HepG2 (cell line): Measurements from ENCODE around the gene SLC38A1. TPM values are rescaled to one million over a fixed set of nuclear protein-coding genes. Genes with fewer than 3 reads are reported as not detected.
A peak's percentile ranks its signal among the peaks of the same experiment; 100 is the strongest.

ENCODE experiments used
- ASH2L ChIP-seq: fragments of 300-600, 200-600 bp; sonication (generic); IDR thresholded peaks from 2 replicates; pipeline ENCODE4 v1.7.0; 2017; ENCODE audit warnings: low read depth, mild to moderate bottlenecking, moderate library complexity, mixed read lengths, low read length; ENCODE audit not compliant: insufficient read length
- JUN ChIP-seq: sonication (generic); formaldehyde crosslinking; IDR thresholded peaks from 2 replicates; pipeline ENCODE4 v1.4.0; 2020; ENCODE audit warnings: mild to moderate bottlenecking, missing genetic modification reagents
- MATR3 ChIP-seq: sonication (generic); formaldehyde crosslinking; IDR thresholded peaks from 2 replicates; pipeline ENCODE4 v1.4.0; 2020; ENCODE audit warnings: missing genetic modification reagents
- PHF20 ChIP-seq: sonication (generic); formaldehyde crosslinking; IDR thresholded peaks from 2 replicates; pipeline ENCODE4 v1.5.0; 2020; ENCODE audit warnings: mild to moderate bottlenecking, missing genetic modification reagents
- PITX1 ChIP-seq: sonication (generic); formaldehyde crosslinking; IDR thresholded peaks from 2 replicates; pipeline ENCODE4 v1.5.1; 2020; ENCODE audit warnings: mild to moderate bottlenecking, missing genetic modification reagents
- SMARCC2 ChIP-seq: fragments of 450-650 bp; IDR thresholded peaks from 2 replicates; pipeline ENCODE4 v1.6.1; 2017; ENCODE audit warnings: antibody characterized with exemption, mild to moderate bottlenecking
- SP2 ChIP-seq: sonication (generic); formaldehyde crosslinking; IDR thresholded peaks from 2 replicates; pipeline ENCODE4 v1.5.1; 2020; ENCODE audit warnings: mild to moderate bottlenecking, missing genetic modification reagents
- TBX2 ChIP-seq: sonication (generic); formaldehyde crosslinking; IDR thresholded peaks from 2 replicates; pipeline ENCODE4 v1.5.0; 2020; ENCODE audit warnings: missing genetic modification reagents, mild to moderate bottlenecking, borderline replicate concordance
- TCF12 ChIP-seq, 2 experiments: fragments of 450-650 bp in 1 of 2; sonication (generic) in 1 of 2; formaldehyde crosslinking in 1 of 2; IDR thresholded peaks; 2 replicates each; pipeline versions ENCODE4 v1.6.1 to v1.8.0; 2017 to 2022; ENCODE audit warnings: antibody characterized with exemption in 1 of 2, mild to moderate bottlenecking in 1 of 2, missing genetic modification reagents in 1 of 2, moderate library complexity in 1 of 2
- TRIM24 ChIP-seq: sonication (generic); formaldehyde crosslinking; IDR thresholded peaks from 2 replicates; pipeline ENCODE4 v1.8.0; 2022; ENCODE audit warnings: mild to moderate bottlenecking, missing genetic modification reagents
- ZBTB3 ChIP-seq: sonication (generic); formaldehyde crosslinking; IDR thresholded peaks from 2 replicates; pipeline ENCODE4 v1.4.0; 2020; ENCODE audit warnings: low read depth, mild to moderate bottlenecking, moderate library complexity, missing genetic modification reagents, borderline replicate concordance
- ZNF33B ChIP-seq: sonication (generic); formaldehyde crosslinking; IDR thresholded peaks from 2 replicates; pipeline ENCODE4 v1.5.1; 2020; ENCODE audit warnings: mild to moderate bottlenecking, missing genetic modification reagents
- ZNF749 ChIP-seq: sonication (generic); formaldehyde crosslinking; IDR thresholded peaks from 2 replicates; pipeline ENCODE4 v1.8.0; 2022; ENCODE audit warnings: mild to moderate bottlenecking, missing genetic modification reagents, moderate library complexity, borderline replicate concordance
- ZNF816 ChIP-seq: sonication (generic); formaldehyde crosslinking; IDR thresholded peaks from 2 replicates; pipeline ENCODE4 v1.8.0; 2022; ENCODE audit warnings: missing genetic modification reagents, mild to moderate bottlenecking, borderline replicate concordance
- polyA plus RNA-seq, 8 experiments: library from polyadenylated mRNA; depleted of rRNA in 3 of 8; stranded (reverse) in 7 of 8; unstranded in 1 of 8; fragments of >200 nt; fragmentation: Illumina TruSeq in 4 of 8; extraction: Trizol in 4 of 8; gene quantifications; 2 replicates each; pipeline versions ENCODE4 v1.2.1 to v1.2.3, GENCODE V29; 2011 to 2016; ENCODE audit warnings: low read depth in 4 of 8, missing spikeins in 1 of 8, mixed read lengths in 1 of 8; ENCODE audit not compliant: insufficient read depth in 1 of 8
- total RNA-seq, 5 experiments: library from RNA; depleted of rRNA; stranded (reverse); fragments of >200 nt; fragmentation: Illumina TruSeq; extraction: Trizol; gene quantifications; 2 replicates each; pipeline ENCODE4 v1.2.3, GENCODE V29; 2016; ENCODE audit warnings: low read depth in 1 of 5
- TF ChIP-seq, protein P1 (sequence below): sonication (generic); formaldehyde crosslinking; IDR thresholded peaks from 2 replicates; pipeline ENCODE4 v1.4.0; 2020; ENCODE audit warnings: missing genetic modification reagents
- TF ChIP-seq, protein P2 (sequence below): IDR thresholded peaks from 2 replicates; pipeline ENCODE4 v1.6.1; 2018; ENCODE audit warnings: missing genetic modification reagents, mild to moderate bottlenecking, missing compliant biosample characterization
- TF ChIP-seq, protein P3 (sequence below): sonication (generic); formaldehyde crosslinking; IDR thresholded peaks from 2 replicates; pipeline ENCODE4 v1.9.0; 2021; ENCODE audit warnings: missing genetic modification reagents, borderline replicate concordance
- TF ChIP-seq, protein P4 (sequence below): sonication (generic); formaldehyde crosslinking; IDR thresholded peaks from 2 replicates; pipeline ENCODE4 v1.4.0; 2020; ENCODE audit warnings: mild to moderate bottlenecking, missing genetic modification reagents
- TF ChIP-seq, protein P5 (sequence below): sonication (generic); formaldehyde crosslinking; IDR thresholded peaks from 2 replicates; pipeline ENCODE4 v1.5.0; 2020; ENCODE audit warnings: missing genetic modification reagents

SLC38A1 gene
- total and polyA plus RNA-seq, 2 of the 13 experiments (the other 11 are each of a cell fraction or from before 2014, with no cell fraction given): 47.0 to 50.6 TPM

DNA sequence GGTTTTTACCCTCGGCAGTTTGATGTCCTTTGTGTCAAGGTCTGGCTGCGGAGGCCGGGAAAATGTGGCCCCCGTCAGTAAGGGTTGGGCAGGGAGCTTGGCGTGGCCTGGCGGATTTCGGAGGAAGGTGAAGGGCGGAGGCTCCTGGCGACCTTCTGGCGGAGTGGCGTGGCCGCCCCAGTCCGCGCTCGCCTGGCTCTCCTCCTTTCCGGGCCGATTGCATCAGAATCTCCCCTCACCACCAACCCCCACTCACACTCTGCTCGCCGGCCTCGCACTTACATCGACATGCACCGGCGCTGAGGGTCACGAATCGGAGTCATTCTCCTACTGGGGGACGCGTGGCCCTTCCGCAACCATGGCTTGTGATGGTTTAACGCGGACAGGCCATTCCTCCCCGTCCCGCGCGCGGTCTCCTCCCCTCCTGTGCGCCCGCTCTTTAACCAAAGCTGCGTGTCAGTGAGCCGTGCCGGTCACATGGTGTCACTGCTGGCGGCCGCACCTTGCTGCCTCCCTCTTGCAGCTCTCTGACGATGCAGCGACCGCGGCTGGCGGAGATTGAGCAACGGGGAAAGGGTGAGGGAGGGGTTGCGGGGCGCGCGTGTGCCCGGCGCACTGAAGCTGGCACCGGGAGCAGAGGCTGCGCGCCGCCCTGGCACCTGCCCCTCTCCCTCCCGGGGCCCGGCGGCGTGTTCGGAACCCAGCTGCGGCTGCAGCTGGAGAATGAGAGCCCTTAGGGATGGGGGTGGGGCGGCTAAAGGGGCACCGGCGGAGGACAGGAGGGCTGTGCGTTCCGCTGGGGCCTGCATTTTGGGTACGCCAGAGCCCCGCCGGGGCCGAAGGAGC, at the start of gene SLC38A1 (continued):
- no peak for TF ChIP-seq SP2 (CRISPR knock-in tag)
- TF ChIP-seq, protein P1, sequence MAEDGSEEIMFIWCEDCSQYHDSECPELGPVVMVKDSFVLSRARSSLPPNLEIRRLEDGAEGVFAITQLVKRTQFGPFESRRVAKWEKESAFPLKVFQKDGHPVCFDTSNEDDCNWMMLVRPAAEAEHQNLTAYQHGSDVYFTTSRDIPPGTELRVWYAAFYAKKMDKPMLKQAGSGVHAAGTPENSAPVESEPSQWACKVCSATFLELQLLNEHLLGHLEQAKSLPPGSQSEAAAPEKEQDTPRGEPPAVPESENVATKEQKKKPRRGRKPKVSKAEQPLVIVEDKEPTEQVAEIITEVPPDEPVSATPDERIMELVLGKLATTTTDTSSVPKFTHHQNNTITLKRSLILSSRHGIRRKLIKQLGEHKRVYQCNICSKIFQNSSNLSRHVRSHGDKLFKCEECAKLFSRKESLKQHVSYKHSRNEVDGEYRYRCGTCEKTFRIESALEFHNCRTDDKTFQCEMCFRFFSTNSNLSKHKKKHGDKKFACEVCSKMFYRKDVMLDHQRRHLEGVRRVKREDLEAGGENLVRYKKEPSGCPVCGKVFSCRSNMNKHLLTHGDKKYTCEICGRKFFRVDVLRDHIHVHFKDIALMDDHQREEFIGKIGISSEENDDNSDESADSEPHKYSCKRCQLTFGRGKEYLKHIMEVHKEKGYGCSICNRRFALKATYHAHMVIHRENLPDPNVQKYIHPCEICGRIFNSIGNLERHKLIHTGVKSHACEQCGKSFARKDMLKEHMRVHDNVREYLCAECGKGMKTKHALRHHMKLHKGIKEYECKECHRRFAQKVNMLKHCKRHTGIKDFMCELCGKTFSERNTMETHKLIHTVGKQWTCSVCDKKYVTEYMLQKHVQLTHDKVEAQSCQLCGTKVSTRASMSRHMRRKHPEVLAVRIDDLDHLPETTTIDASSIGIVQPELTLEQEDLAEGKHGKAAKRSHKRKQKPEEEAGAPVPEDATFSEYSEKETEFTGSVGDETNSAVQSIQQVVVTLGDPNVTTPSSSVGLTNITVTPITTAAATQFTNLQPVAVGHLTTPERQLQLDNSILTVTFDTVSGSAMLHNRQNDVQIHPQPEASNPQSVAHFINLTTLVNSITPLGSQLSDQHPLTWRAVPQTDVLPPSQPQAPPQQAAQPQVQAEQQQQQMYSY (CRISPR knock-in tag): peak; percentile 64
- TF ChIP-seq ZNF33B (CRISPR knock-in tag): peak; percentile 94
- TF ChIP-seq PITX1 (CRISPR knock-in tag): peak; percentile 81
- TF ChIP-seq PHF20 (CRISPR knock-in tag): peak; percentile 67; the same call in 1 of the 2 replicates
- peak; percentile 98 for TF ChIP-seq ZNF816 (CRISPR knock-in tag)
- TF ChIP-seq TBX2 (CRISPR knock-in tag): peak; percentile 89; the same call in 1 of the 2 replicates
- 0 out of 2 replicates have a peak, but pooled peaks have one; percentile 13 for TF ChIP-seq TRIM24 (CRISPR knock-in tag)
- TF ChIP-seq, protein P2, sequence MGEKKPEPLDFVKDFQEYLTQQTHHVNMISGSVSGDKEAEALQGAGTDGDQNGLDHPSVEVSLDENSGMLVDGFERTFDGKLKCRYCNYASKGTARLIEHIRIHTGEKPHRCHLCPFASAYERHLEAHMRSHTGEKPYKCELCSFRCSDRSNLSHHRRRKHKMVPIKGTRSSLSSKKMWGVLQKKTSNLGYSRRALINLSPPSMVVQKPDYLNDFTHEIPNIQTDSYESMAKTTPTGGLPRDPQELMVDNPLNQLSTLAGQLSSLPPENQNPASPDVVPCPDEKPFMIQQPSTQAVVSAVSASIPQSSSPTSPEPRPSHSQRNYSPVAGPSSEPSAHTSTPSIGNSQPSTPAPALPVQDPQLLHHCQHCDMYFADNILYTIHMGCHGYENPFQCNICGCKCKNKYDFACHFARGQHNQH (CRISPR knock-in tag): peak; percentile 44; the same call in 1 of the 2 replicates
- peak; percentile 69 for TF ChIP-seq ASH2L
- no peak for TF ChIP-seq SMARCC2
- no peak; the same call in 1 of the 2 replicates for TF ChIP-seq JUN (CRISPR knock-in tag)
- peak; percentile 74; the same call in 1 of the 2 replicates for TF ChIP-seq ZBTB3
- TF ChIP-seq, protein P3, sequence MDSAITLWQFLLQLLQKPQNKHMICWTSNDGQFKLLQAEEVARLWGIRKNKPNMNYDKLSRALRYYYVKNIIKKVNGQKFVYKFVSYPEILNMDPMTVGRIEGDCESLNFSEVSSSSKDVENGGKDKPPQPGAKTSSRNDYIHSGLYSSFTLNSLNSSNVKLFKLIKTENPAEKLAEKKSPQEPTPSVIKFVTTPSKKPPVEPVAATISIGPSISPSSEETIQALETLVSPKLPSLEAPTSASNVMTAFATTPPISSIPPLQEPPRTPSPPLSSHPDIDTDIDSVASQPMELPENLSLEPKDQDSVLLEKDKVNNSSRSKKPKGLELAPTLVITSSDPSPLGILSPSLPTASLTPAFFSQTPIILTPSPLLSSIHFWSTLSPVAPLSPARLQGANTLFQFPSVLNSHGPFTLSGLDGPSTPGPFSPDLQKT (CRISPR knock-in tag): peak; percentile 79; the same call in 1 of the 2 replicates
- no peak for TF ChIP-seq MATR3
- TF ChIP-seq, protein P4, sequence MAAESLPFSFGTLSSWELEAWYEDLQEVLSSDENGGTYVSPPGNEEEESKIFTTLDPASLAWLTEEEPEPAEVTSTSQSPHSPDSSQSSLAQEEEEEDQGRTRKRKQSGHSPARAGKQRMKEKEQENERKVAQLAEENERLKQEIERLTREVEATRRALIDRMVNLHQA: no peak
- no peak for TF ChIP-seq TCF12 (IDR thresholded peaks at IDR 0.05)
- TF ChIP-seq TCF12 (CRISPR knock-in tag; IDR thresholded peaks at IDR 0.05): no peak
- TF ChIP-seq, protein P5, sequence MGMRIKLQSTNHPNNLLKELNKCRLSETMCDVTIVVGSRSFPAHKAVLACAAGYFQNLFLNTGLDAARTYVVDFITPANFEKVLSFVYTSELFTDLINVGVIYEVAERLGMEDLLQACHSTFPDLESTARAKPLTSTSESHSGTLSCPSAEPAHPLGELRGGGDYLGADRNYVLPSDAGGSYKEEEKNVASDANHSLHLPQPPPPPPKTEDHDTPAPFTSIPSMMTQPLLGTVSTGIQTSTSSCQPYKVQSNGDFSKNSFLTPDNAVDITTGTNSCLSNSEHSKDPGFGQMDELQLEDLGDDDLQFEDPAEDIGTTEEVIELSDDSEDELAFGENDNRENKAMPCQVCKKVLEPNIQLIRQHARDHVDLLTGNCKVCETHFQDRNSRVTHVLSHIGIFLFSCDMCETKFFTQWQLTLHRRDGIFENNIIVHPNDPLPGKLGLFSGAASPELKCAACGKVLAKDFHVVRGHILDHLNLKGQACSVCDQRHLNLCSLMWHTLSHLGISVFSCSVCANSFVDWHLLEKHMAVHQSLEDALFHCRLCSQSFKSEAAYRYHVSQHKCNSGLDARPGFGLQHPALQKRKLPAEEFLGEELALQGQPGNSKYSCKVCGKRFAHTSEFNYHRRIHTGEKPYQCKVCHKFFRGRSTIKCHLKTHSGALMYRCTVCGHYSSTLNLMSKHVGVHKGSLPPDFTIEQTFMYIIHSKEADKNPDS (CRISPR knock-in tag): peak; percentile 91
- peak; percentile 92; the same call in 1 of the 2 replicates for TF ChIP-seq ZNF749 (CRISPR knock-in tag)
